GM19452 (cell line): ENCODE results near the gene PRDX2.
A peak's percentile ranks its signal among the peaks of the same experiment; 100 is the strongest.

Experiments used
- ATAC-seq: cut with Tn5 transposase; IDR thresholded peaks from one replicate; pipeline ENCODE4 v1.9.1; 2021; ENCODE audit not compliant: unreplicated experiment

Gene PRDX2

GRCh38 chr19:12792853-12793289 lies 8.7 kb downstream of the PRDX2 start:
- no peak for ATAC-seq

GRCh38 chr19:12792051-12792852 lies 9.3 kb downstream of the PRDX2 start:
- no peak for ATAC-seq

- peak; percentile 21 for ATAC-seq
Measured at GRCh38 chr19:12791345-12792050, 10.1 kb downstream of the PRDX2 start, which contains the start of gene JUNB. Gene JUNB (plus strand): TSS chr19:12791486. CDS start chr19:12791772, 286 bp downstream.

- ATAC-seq = no peak
Measured at GRCh38 chr19:12790628-12791344, 10.8 kb downstream of the PRDX2 start.

GRCh38 chr19:12789904-12790619 lies 11.5 kb downstream of the PRDX2 start:
- peak; percentile 43 for ATAC-seq

- ATAC-seq = no peak
Measured at GRCh38 chr19:12789098-12789903, 12.3 kb downstream of the PRDX2 start.

GRCh38 chr19:12788682-12789097 lies 12.9 kb downstream of the PRDX2 start:
- no peak for ATAC-seq

- ATAC-seq = no peak
Measured at GRCh38 chr19:12788042-12788681, 13.4 kb downstream of the PRDX2 start.

- ATAC-seq = no peak
Measured at GRCh38 chr19:12787458-12787857, 14.1 kb downstream of the PRDX2 start.

GRCh38 chr19:12786952-12787351 lies 14.6 kb downstream of the PRDX2 start:
- ATAC-seq = no peak

GRCh38 chr19:12786141-12786870 lies 15.3 kb downstream of the PRDX2 start:
- ATAC-seq = no peak

GRCh38 chr19:12785431-12786031 lies 16.1 kb downstream of the PRDX2 start:
- ATAC-seq = no peak

- no peak for ATAC-seq
Measured at GRCh38 chr19:12784871-12785430, 16.6 kb downstream of the PRDX2 start.

- ATAC-seq = no peak
Measured at GRCh38 chr19:12784394-12784870, 17.2 kb downstream of the PRDX2 start.

GRCh38 chr19:12783849-12784393 lies 17.7 kb downstream of the PRDX2 start:
- no peak for ATAC-seq

- no peak for ATAC-seq
Measured at GRCh38 chr19:12783291-12783848, 18.2 kb downstream of the PRDX2 start.
